GM19025 (cell line): ENCODE data around the gene DPPA3.
"Not testable (repeated sequence)": the region's sequence is repeated elsewhere in the genome, so short reads cannot be mapped to it uniquely, and the experiment has no call there.

Experiments used
- ATAC-seq: cut with Tn5 transposase; IDR thresholded peaks from one replicate; pipeline ENCODE4 v1.9.1; 2021; ENCODE audit warnings: mild to moderate bottlenecking, low read depth, moderate library complexity; ENCODE audit not compliant: unreplicated experiment

DPPA3 gene

DNA sequence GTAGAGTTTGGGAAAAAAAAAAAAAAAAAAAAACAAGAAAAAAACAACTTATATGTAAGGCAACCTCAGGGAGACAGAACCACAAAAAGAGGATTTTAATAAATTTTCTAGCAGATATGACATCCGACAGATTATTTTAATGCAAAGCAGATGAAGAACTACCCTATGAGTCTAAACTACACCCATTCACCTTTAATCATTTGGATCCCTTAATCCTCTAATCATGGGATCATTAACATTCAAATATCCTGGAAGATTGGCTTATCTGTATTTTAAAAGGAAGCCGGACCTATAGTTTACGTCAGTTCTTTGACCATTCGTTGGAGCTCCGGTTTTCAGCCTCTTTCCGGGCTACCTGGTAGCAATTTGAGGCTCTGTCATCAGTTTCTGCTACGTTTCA is at the start of gene DPPA3:
DPPA3 (plus strand) TSS at position 301 of the 400 bp plus-strand sequence. CDS start 138 bp downstream, outside the sequence.
- ATAC-seq: no peak

- no peak for ATAC-seq
These were observed 49.5 kb upstream of the DPPA3 start for GRCh38 chr12:7661741-7662140.

- ATAC-seq: no peak
These were observed 44.6 kb upstream of the DPPA3 start for GRCh38 chr12:7666595-7666994.

- no peak for ATAC-seq
These were observed 44.1 kb upstream of the DPPA3 start for GRCh38 chr12:7667125-7667524.

- ATAC-seq: no peak
These were observed 43.1 kb upstream of the DPPA3 start for GRCh38 chr12:7668171-7668570.

- not testable (repeated sequence) for ATAC-seq
These were observed 35.8 kb upstream of the DPPA3 start for GRCh38 chr12:7675455-7675854.

GRCh38 chr12:7677432-7677888 is 33.8 kb upstream of the DPPA3 start:
- ATAC-seq: not testable (repeated sequence)

DNA sequence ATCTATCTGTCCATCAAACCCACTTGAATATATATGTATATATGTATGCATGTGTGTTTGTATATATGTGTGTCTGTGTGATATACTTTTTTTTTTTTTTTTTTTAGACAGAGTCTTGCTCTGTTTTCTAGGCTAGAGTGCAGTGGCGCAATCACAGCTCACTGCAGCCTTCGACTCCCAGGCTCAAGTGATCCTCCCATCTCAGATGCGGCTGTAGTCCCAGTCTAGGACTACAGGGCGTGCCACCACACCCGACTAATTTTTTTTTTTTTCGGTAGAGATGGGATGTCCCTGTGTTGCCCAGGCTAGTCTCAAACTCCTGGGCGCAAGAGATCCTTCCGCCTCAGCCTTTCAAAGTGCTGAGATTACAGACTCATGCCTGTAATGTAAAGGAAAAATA is 32.5 kb upstream of the DPPA3 start:
- no peak for ATAC-seq

- no peak for ATAC-seq
These were observed 31.8 kb upstream of the DPPA3 start for GRCh38 chr12:7679251-7680045.

- ATAC-seq: no peak
These were observed 29.7 kb upstream of the DPPA3 start for GRCh38 chr12:7681535-7681934.

DNA sequence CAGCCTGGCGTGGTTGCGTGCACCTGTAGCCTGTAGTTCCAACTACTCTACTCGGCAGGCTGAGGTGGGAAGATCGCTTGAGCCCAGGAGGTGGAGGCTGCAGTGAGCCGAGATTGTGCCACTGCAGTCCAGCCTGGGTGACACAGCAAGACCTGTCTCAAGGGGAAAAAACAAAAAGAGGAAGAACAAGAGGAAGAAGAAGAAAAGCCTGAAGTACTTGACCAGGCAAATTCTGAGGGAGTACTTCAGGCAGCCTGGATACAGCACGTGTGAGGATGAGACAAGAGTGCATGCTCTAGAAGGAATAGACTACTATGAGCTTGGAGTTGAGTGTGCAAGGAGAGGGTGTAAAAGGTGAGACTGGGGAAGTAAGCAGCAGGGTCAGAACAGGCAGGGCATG is 17.4 kb upstream of the DPPA3 start:
- no peak for ATAC-seq

GRCh38 chr12:7694556-7695236 is 16.5 kb upstream of the DPPA3 start:
- no peak for ATAC-seq

- no peak for ATAC-seq
These were observed 16.0 kb upstream of the DPPA3 start for GRCh38 chr12:7695237-7695560.

GRCh38 chr12:7695566-7696197 is 15.6 kb upstream of the DPPA3 start, which contains the start of gene GDF3:
TSS of gene GDF3 (minus strand) at chr12:7695775. CDS start at chr12:7695728, 47 bp downstream.
- no peak for ATAC-seq

- no peak for ATAC-seq
These were observed 5.4 kb upstream of the DPPA3 start for GRCh38 chr12:7705846-7706245.

DNA sequence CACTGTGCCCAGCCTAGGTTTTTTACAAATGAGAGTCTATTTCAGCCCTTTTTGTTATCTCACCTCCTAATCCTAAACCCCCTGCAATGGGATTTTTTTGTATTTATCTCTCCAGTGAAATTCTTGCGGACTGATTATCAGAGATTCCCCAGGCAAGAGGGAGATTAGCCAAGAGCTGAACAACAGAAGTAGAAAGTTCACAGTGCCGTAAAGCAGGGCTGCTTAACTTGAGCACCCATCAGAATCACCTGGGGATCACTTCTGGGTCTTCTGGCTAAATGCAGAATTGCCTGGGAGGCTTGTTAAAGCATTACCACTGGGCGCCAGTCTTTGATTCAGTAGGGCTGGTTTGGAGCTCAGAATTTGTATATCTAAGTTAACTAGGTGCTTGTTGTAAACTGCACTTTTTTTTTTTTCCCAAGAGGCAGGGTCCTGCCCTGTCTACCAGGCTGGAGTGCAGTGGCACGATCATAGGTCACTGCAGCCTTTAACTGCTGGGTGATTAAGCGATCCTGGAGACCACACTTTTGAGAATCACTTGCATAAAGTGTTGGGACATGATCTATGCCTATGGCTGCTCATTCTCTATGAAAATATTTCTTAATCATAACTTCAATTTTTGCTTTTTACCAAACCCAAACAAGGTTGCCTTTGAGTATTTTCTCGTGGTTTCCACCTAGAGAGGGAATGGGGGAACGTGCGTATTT is 1.1 kb upstream of the DPPA3 start:
- no peak for ATAC-seq

DNA sequence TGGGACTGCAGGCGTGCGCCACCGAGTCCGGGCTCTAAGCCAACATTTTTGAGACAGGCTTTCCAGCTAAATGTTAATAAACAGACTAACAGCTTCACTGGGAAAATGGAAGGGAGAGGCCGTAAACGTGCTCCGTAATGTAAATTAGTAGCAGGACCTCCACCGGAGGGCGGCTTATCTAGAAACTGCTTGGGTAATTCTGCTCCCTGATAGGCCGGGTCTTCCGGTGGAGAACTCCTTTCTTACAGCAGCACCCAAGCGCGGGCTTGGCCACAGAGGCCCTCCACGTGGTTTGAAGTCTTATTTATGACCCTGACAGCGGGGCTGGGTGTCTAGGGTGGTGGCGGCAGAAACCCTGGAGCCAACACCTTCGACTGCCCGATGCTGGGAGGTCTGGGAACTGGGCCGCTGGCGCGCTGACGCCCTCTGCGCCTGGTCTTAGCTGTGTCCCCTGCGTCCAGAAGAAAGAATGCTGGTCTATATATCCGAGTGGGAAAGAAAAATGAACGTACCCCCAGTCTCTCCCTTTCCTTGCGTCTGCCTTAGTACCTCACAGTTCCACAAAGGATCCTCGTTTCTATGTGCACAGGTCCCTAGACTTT is 1.7 kb downstream of the DPPA3 start:
- ATAC-seq: no peak

GRCh38 chr12:7716381-7716780 is 5.1 kb downstream of the DPPA3 start:
- ATAC-seq: no peak

- ATAC-seq: no peak
These were observed 8.9 kb downstream of the DPPA3 start for GRCh38 chr12:7719946-7720730.

DNA sequence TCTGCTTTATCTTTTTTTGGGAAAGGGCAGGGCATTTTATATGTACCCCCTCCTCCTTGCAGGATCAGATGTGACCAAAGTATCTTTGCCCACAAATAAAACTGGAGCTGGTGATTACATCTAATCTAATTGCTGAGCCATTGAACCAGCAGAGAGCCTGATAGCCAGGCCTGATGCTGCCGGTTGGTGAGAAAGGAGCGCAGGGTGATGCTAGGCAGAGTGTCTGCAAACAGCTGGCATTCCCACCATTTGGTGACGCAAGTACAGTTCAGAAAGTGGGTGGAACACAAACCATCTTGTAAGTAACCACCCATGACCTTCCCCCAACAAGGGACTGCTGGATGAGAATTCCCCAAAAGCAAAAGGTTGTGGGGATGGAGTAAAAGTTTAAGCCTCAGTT is 12.7 kb downstream of the DPPA3 start:
- ATAC-seq: no peak
